K562 (cell line): ENCODE results near the gene ZBP1. TPM values are rescaled to one million over a fixed set of nuclear protein-coding genes. Genes with fewer than 3 reads are reported as not detected.

Source experiments
- ATAC-seq: fragments of 200-7000 bp; cut with Tn5 transposase; 3 replicates; pipeline ENCODE4 v1.9.1; 2020; ENCODE audit warnings: moderate library complexity
- BruUV-seq: library from RNA; stranded (reverse); fragments of 400-500 nt; replicated peaks from 2 replicates; lab custom pipeline; 2021; lab: Mats Ljungman, UMichigan
- CTCF ChIA-PET: fragments of 300-600 bp; formaldehyde crosslinking; extraction: SDS; loops from one replicate; lab custom pipeline; 2021; ENCODE audit warnings: low intra/inter-chr PET ratio; lab: Yijun Ruan, JAX
- POLR2A ChIA-PET: fragments of 300-600, 350-650 bp; sonication (Branson Sonifier 250); formaldehyde crosslinking; extraction: SDS; loops from one replicate; lab custom pipeline; 2021; ENCODE audit warnings: antibody characterized with exemption, inconsistent platforms; lab: Yijun Ruan, JAX
- DNase-seq, 4 experiments: peaks; one replicate each; pipeline versions ENCODE4 v3.0.0 to v3.0.0-alpha.2; 2011 to 2018; ENCODE audit warnings: low spot score in 3 of 4, mixed read lengths in 3 of 4; ENCODE audit errors: extremely low read depth in 1 of 4
- FAIRE-seq: peaks from 2 replicates; lab custom pipeline; 2011; peaks lifted over from hg19 to GRCh38; lab: Jason Lieb, UNC
- H2AFZ ChIP-seq: 2 replicates; pipeline ENCODE4 v1.6.0; 2011; ENCODE audit warnings: low read depth, low read length, control low read depth, inconsistent platforms
- H3K27ac ChIP-seq: fragments of 200-600 bp; 3 replicates; pipeline ENCODE4 v1.8.0; 2011; ENCODE audit warnings: low read depth, mild to moderate bottlenecking, control low read depth, inconsistent platforms, low read length, moderate library complexity, mixed read lengths; ENCODE audit errors: extremely low read depth
- H3K27me3 ChIP-seq, 2 experiments: fragments of 300-600 bp in 1 of 2; 2 replicates in 1 of 2; 3 replicates in 1 of 2; pipeline versions ENCODE4 v1.6.0 to v1.8.0; 2011; ENCODE audit warnings: inconsistent platforms in 2 of 2, low read length in 2 of 2, mild to moderate bottlenecking in 1 of 2, mixed read lengths in 1 of 2, moderate library complexity in 1 of 2; ENCODE audit not compliant: control insufficient read depth in 2 of 2, insufficient read depth in 2 of 2
- H3K36me3 ChIP-seq: fragments of 300-600 bp; 3 replicates; pipeline ENCODE4 v1.8.0; 2011; ENCODE audit warnings: mild to moderate bottlenecking, low read length, inconsistent platforms; ENCODE audit not compliant: control insufficient read depth, insufficient read depth
- H3K4me1 ChIP-seq, 2 experiments: fragments of 200-600 bp in 1 of 2; replicated peaks in 1 of 2; 2 replicates in 1 of 2; 3 replicates in 1 of 2; pipeline versions ENCODE4 v1.5.1 to v1.8.0; 2011; ENCODE audit warnings: inconsistent platforms in 2 of 2, low read length in 2 of 2, mild to moderate bottlenecking in 1 of 2, mixed read lengths in 1 of 2, moderate library complexity in 1 of 2; ENCODE audit not compliant: control insufficient read depth in 2 of 2, insufficient read depth in 2 of 2
- H3K4me2 ChIP-seq: 2 replicates; pipeline ENCODE4 v1.6.1; 2011; ENCODE audit warnings: low read length, control low read depth, inconsistent platforms, mixed read lengths; ENCODE audit not compliant: insufficient read depth
- H3K4me3 ChIP-seq: fragments of 200-600 bp; sonication (generic), shearing (Covaris generic); 2 replicates; pipeline ENCODE4 v1.5.1; 2016; ENCODE audit warnings: control low read depth, inconsistent platforms
- H3K79me2 ChIP-seq: fragments of 200-600 bp; 3 replicates; pipeline ENCODE4 v1.8.0; 2011; ENCODE audit warnings: low read length, inconsistent platforms; ENCODE audit not compliant: control insufficient read depth, insufficient read depth
- H3K9ac ChIP-seq, 2 experiments: 2 replicates each; pipeline versions ENCODE4 v1.6.0 to v1.6.1; 2011; ENCODE audit warnings: low read depth in 2 of 2, low read length in 2 of 2, control low read depth in 1 of 2, inconsistent platforms in 1 of 2, mild to moderate bottlenecking in 1 of 2, mixed read lengths in 1 of 2; ENCODE audit not compliant: insufficient read depth in 1 of 2
- H3K9me1 ChIP-seq: one replicate; pipeline ENCODE4 v1.6.0; 2011; ENCODE audit warnings: inconsistent platforms, mild to moderate bottlenecking, low read length, moderate library complexity; ENCODE audit not compliant: control insufficient read depth, insufficient read depth
- H3K9me3 ChIP-seq: replicated peaks from 2 replicates; pipeline ENCODE4 v1.5.1; 2011; ENCODE audit warnings: low read depth, low read length, inconsistent platforms; ENCODE audit not compliant: control insufficient read depth, insufficient read depth
- H4K20me1 ChIP-seq: replicated peaks from 2 replicates; pipeline ENCODE4 v1.6.1; 2011; ENCODE audit warnings: low read length, inconsistent platforms, mixed read lengths; ENCODE audit not compliant: control insufficient read depth, insufficient read depth
- DNMT1 ChIP-seq: fragments of 450-650 bp; IDR thresholded peaks from 2 replicates; pipeline ENCODE4 v1.6.1; 2016; ENCODE audit warnings: antibody characterized with exemption, mild to moderate bottlenecking
- KDM1A ChIP-seq, 2 experiments: fragments of 450-650 bp; IDR thresholded peaks; 2 replicates each; pipeline ENCODE4 v1.6.1; 2016; ENCODE audit warnings: mild to moderate bottlenecking in 2 of 2
- KLF16 ChIP-seq: IDR thresholded peaks from 2 replicates; pipeline ENCODE4 v1.6.1; 2016; ENCODE audit warnings: antibody characterized with exemption
- LARP7 ChIP-seq: fragments of 450-650 bp; IDR thresholded peaks from 2 replicates; pipeline ENCODE4 v1.6.1; 2016
- WGBS: fragments of 100-300 bp; shearing (Covaris generic); methylation state at CpG from one replicate; pipeline ENCODE4 v1.1.6; 2016; ENCODE audit warnings: low coverage, mixed read lengths; ENCODE audit not compliant: insufficient coverage; ENCODE audit errors: missing lambda C conversion rate; 5-methylcytosine and 5-hydroxymethylcytosine counted together
- in situ Hi-C: fragments of 300-500 bp; cut with MboI; formaldehyde crosslinking; loops from 4 replicates; pipeline ENCODE4 v1.15.0; 2018; ENCODE audit warnings: inconsistent platforms, mixed read lengths
- intact Hi-C: fragments of 100-400 bp; cut with micrococcal nuclease; formaldehyde crosslinking; loops from 2 replicates; pipeline ENCODE4 v1.14.2; 2022
- polyA plus RNA-seq, 8 experiments: library from polyadenylated mRNA; depleted of rRNA in 4 of 8; stranded (reverse) in 5 of 8; unstranded in 3 of 8; fragments of >200 nt; fragmentation: Nextera tagmentation in 2 of 8; fragmentation: Illumina TruSeq in 1 of 8; extraction: Ambion mirVana in 2 of 8; extraction: Trizol in 1 of 8; gene quantifications; 2 replicates each; pipeline versions ENCODE4 v1.2.1 to v1.2.3, GENCODE V29; 2011 to 2014; ENCODE audit warnings: inconsistent platforms in 1 of 8, missing spikeins in 1 of 8
- total RNA-seq, 7 experiments: library from RNA; depleted of rRNA in 6 of 7; stranded (reverse); fragments of >200 nt in 6 of 7; fragmentation: Illumina TruSeq in 2 of 7; extraction: Trizol in 2 of 7; gene quantifications; 2 replicates each; pipeline versions ENCODE4 v1.2.1 to v1.2.3, GENCODE V29; 2011 to 2021; ENCODE audit warnings: low replicate concordance in 1 of 7
- TF ChIP-seq, protein P1 (sequence below), 3 experiments: fragments of 200-800 bp in 1 of 3; fragments of 250-450 bp in 1 of 3; fragments of 450-650 bp in 1 of 3; sonication (Bioruptor Pico) in 1 of 3; sonication (Bioruptor generic) in 1 of 3; formaldehyde crosslinking in 1 of 3; IDR thresholded peaks; 2 replicates each; pipeline versions ENCODE4 v1.6.1 to v1.8.0; 2016 to 2022; ENCODE audit warnings: mild to moderate bottlenecking in 2 of 3, missing genetic modification characterization in 2 of 3, missing compliant biosample characterization in 1 of 3, moderate library complexity in 1 of 3
- TF ChIP-seq, protein P2 (sequence below): fragments of 450-650 bp; formaldehyde crosslinking; IDR thresholded peaks from 2 replicates; pipeline ENCODE4 v1.4.0; 2020; ENCODE audit warnings: mild to moderate bottlenecking, moderate library complexity

The ZBP1 gene
- total and polyA plus RNA-seq, 9 of the 15 experiments (the other 6 are each of a cell fraction or from before 2014, with no cell fraction given), result not detected

- intact Hi-C loops, result no loop called here
- no peak overlapping the region for H3K4me2 ChIP-seq
Measured at GRCh38 chr20:57664924-57665588, 44.8 kb upstream of the ZBP1 start.

GRCh38 chr20:57664476-57664875, 44.2 kb upstream of the ZBP1 start:
- no peak for FAIRE-seq
- H3K79me2 ChIP-seq, result no peaks in the 10 kb centered on the region
- 7% methylated on average over 13 of the region's 20 CpGs for WGBS

More at GRCh38 chr20:57664924-57665588, 44.8 kb upstream of the ZBP1 start:
- no peak overlapping the region for H3K4me3 ChIP-seq
- H3K79me2 ChIP-seq, result no peaks in the 10 kb centered on the region
- H3K9me1 ChIP-seq, result no peaks in the 10 kb centered on the region
- in situ Hi-C loops, result no loop called here
- no peaks in the 10 kb centered on the region for H3K36me3 ChIP-seq
- ChIA-PET CTCF (no interaction called here), POLR2A (interaction anchor here (0.6 to 0.7 kb wide), 2 partner anchors 18 to 144 kb away, joined by 3 to 4 read pairs; no protein-coding TSS in a partner anchor)
- WGBS, result 0% methylated on average over 3 of the region's 14 CpGs
- no TSS peak for BruUV-seq
- no peak overlapping the region for H2AFZ ChIP-seq
- no peak overlapping the region for H3K27ac ChIP-seq
- no peak for DNase-seq
- TF ChIP-seq KDM1A (IDR thresholded peaks at IDR 0.05) (0 out of 4 replicates have a peak, but pooled peaks of 1 of the 2 experiments have one; percentile 15), KLF16 (no peak)
- peaks cover 23 to 89% of the 10 kb centered on the region in 2 experiments; a peak in 4 of 5 replicates for H3K27me3 ChIP-seq
- no peak for FAIRE-seq
- H3K4me1 ChIP-seq, result no peaks in the 10 kb centered on the region; a peak in 1 of 5 replicates
- H4K20me1 ChIP-seq, result peaks cover 5% of the 10 kb centered on the region; the same call in 1 of the 2 replicates
- no peak for ATAC-seq
- no peaks in the 10 kb centered on the region for H3K9me3 ChIP-seq
- H3K9ac ChIP-seq, result no peak overlapping the region

More at GRCh38 chr20:57664476-57664875, 44.2 kb upstream of the ZBP1 start:
- no peak overlapping the region for H3K4me3 ChIP-seq
- intact Hi-C loops, result no loop called here
- H2AFZ ChIP-seq, result no peak overlapping the region
- ATAC-seq (no peak), DNase-seq (no peak)
- no peak overlapping the region for H3K9ac ChIP-seq
- H3K4me1 ChIP-seq, result no peaks in the 10 kb centered on the region; a peak in 1 of 5 replicates
- H3K27me3 ChIP-seq, result peaks cover 23 to 93% of the 10 kb centered on the region in 2 experiments; a peak in 4 of 5 replicates
- CTCF ChIA-PET, result no interaction called here
- TF ChIP-seq, protein P1, sequence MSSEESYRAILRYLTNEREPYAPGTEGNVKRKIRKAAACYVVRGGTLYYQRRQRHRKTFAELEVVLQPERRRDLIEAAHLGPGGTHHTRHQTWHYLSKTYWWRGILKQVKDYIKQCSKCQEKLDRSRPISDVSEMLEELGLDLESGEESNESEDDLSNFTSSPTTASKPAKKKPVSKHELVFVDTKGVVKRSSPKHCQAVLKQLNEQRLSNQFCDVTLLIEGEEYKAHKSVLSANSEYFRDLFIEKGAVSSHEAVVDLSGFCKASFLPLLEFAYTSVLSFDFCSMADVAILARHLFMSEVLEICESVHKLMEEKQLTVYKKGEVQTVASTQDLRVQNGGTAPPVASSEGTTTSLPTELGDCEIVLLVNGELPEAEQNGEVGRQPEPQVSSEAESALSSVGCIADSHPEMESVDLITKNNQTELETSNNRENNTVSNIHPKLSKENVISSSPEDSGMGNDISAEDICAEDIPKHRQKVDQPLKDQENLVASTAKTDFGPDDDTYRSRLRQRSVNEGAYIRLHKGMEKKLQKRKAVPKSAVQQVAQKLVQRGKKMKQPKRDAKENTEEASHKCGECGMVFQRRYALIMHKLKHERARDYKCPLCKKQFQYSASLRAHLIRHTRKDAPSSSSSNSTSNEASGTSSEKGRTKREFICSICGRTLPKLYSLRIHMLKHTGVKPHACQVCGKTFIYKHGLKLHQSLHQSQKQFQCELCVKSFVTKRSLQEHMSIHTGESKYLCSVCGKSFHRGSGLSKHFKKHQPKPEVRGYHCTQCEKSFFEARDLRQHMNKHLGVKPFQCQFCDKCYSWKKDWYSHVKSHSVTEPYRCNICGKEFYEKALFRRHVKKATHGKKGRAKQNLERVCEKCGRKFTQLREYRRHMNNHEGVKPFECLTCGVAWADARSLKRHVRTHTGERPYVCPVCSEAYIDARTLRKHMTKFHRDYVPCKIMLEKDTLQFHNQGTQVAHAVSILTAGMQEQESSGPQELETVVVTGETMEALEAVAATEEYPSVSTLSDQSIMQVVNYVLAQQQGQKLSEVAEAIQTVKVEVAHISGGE (CRISPR knock-in tag; IDR thresholded peaks at IDR 0.05), result peak in 1 of 3 experiments; percentile 19; a peak in 1 of 6 replicates
- TF ChIP-seq, protein P2, sequence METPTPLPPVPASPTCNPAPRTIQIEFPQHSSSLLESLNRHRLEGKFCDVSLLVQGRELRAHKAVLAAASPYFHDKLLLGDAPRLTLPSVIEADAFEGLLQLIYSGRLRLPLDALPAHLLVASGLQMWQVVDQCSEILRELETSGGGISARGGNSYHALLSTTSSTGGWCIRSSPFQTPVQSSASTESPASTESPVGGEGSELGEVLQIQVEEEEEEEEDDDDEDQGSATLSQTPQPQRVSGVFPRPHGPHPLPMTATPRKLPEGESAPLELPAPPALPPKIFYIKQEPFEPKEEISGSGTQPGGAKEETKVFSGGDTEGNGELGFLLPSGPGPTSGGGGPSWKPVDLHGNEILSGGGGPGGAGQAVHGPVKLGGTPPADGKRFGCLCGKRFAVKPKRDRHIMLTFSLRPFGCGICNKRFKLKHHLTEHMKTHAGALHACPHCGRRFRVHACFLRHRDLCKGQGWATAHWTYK (CRISPR knock-in tag), result no peak
- no peak for TF ChIP-seq DNMT1
- no peak for TF ChIP-seq LARP7
- no peaks in the 10 kb centered on the region for H3K9me1 ChIP-seq
- H3K9me3 ChIP-seq, result no peaks in the 10 kb centered on the region
- in situ Hi-C loops, result no loop called here
- no peak overlapping the region for H3K27ac ChIP-seq
- H4K20me1 ChIP-seq, result peaks cover 5% of the 10 kb centered on the region; the same call in 1 of the 2 replicates
- no TSS peak for BruUV-seq
- POLR2A ChIA-PET, result no interaction called here
- no peaks in the 10 kb centered on the region for H3K36me3 ChIP-seq
- H3K4me2 ChIP-seq, result no peak overlapping the region
